Duodenal mucosa (tissue), 2 donors: ENCODE data around the gene TPP2.

Source experiments
- H3K27ac ChIP-seq: one replicate; pipeline ENCODE4 v1.7.0; 2013; ENCODE audit warnings: low read depth, low read length
- H3K27me3 ChIP-seq, 2 donors: one replicate each; pipeline ENCODE4 v1.7.0; 2013; ENCODE audit warnings: low read length in 2 of 2, control low read depth in 1 of 2; ENCODE audit not compliant: insufficient read depth in 2 of 2, control insufficient read depth in 1 of 2
- H3K36me3 ChIP-seq, 2 donors: one replicate each; pipeline ENCODE4 v1.7.0; 2013; ENCODE audit warnings: low read length in 2 of 2, control low read depth in 1 of 2; ENCODE audit not compliant: insufficient read depth in 2 of 2, control insufficient read depth in 1 of 2
- H3K4me1 ChIP-seq, 2 donors: one replicate each; pipeline ENCODE4 v1.7.0; 2013; ENCODE audit warnings: low read length in 2 of 2, control low read depth in 1 of 2; ENCODE audit not compliant: insufficient read depth in 2 of 2, control insufficient read depth in 1 of 2
- H3K4me3 ChIP-seq, 2 donors: one replicate each; pipeline ENCODE4 v1.7.0; 2013; ENCODE audit warnings: low read length in 2 of 2, low read depth in 1 of 2
- H3K9ac ChIP-seq, 2 donors: one replicate each; pipeline ENCODE4 v1.7.0; 2013; ENCODE audit warnings: low read length in 2 of 2, low read depth in 1 of 2
- H3K9me3 ChIP-seq, 2 donors: one replicate each; pipeline ENCODE4 v1.7.0; 2013; ENCODE audit warnings: low read length in 2 of 2, control low read depth in 1 of 2; ENCODE audit not compliant: control insufficient read depth in 1 of 2

Gene TPP2

GRCh38 chr13:102617697-102618350, 21.0 kb downstream of the TPP2 start:
- Histone ChIP-seq H3K36me3 (peaks cover 31 to 63% of the 10 kb centered on the region in 2 donors), H3K4me3 (no peak overlapping the region), H3K27me3 (no peaks in the 10 kb centered on the region), H3K9me3 (no peaks in the 10 kb centered on the region), H3K9ac (no peak overlapping the region), H3K4me1 (no peaks in the 10 kb centered on the region), H3K27ac (no peak overlapping the region)

- Histone ChIP-seq H3K27ac (no peak overlapping the region), H3K4me1 (no peaks in the 10 kb centered on the region), H3K36me3 (peaks cover 28 to 70% of the 10 kb centered on the region in 2 donors), H3K27me3 (no peaks in the 10 kb centered on the region), H3K9ac (no peak overlapping the region), H3K9me3 (no peaks in the 10 kb centered on the region), H3K4me3 (no peak overlapping the region)
Measured at GRCh38 chr13:102620516-102620915, 23.7 kb downstream of the TPP2 start.

GRCh38 chr13:102626928-102627327, 30.1 kb downstream of the TPP2 start:
- Histone ChIP-seq H3K36me3 (peaks cover 25 to 63% of the 10 kb centered on the region in 2 donors), H3K9ac (no peak overlapping the region), H3K9me3 (no peaks in the 10 kb centered on the region), H3K4me1 (no peaks in the 10 kb centered on the region), H3K4me3 (no peak overlapping the region), H3K27ac (no peak overlapping the region), H3K27me3 (no peaks in the 10 kb centered on the region)

- peaks cover 27 to 65% of the 10 kb centered on the region in 2 donors for H3K36me3 ChIP-seq
Measured at GRCh38 chr13:102628559-102628958, 31.8 kb downstream of the TPP2 start.

GRCh38 chr13:102631198-102631597, 34.4 kb downstream of the TPP2 start:
- H3K9me3 ChIP-seq: no peaks in the 10 kb centered on the region
- no peak overlapping the region for H3K27ac ChIP-seq
- no peaks in the 10 kb centered on the region for H3K27me3 ChIP-seq
- H3K4me3 ChIP-seq: no peak overlapping the region
- H3K4me1 ChIP-seq: no peaks in the 10 kb centered on the region
- H3K36me3 ChIP-seq: peaks cover 39 to 77% of the 10 kb centered on the region in 2 donors
- no peak overlapping the region for H3K9ac ChIP-seq

More at GRCh38 chr13:102628559-102628958, 31.8 kb downstream of the TPP2 start:
- Histone ChIP-seq H3K9ac (no peak overlapping the region), H3K9me3 (no peaks in the 10 kb centered on the region), H3K27ac (no peak overlapping the region), H3K4me1 (no peaks in the 10 kb centered on the region), H3K27me3 (no peaks in the 10 kb centered on the region), H3K4me3 (no peak overlapping the region)

GRCh38 chr13:102638741-102639140, 42.0 kb downstream of the TPP2 start:
- Histone ChIP-seq H3K27ac (no peak overlapping the region), H3K4me3 (no peak overlapping the region), H3K27me3 (no peaks in the 10 kb centered on the region), H3K9ac (no peak overlapping the region), H3K36me3 (peaks cover 34 to 90% of the 10 kb centered on the region in 2 donors), H3K4me1 (no peaks in the 10 kb centered on the region), H3K9me3 (no peaks in the 10 kb centered on the region)

GRCh38 chr13:102642029-102642428, 45.2 kb downstream of the TPP2 start:
- Histone ChIP-seq H3K36me3 (peaks cover 31 to 86% of the 10 kb centered on the region in 2 donors), H3K4me1 (no peaks in the 10 kb centered on the region), H3K9me3 (no peaks in the 10 kb centered on the region), H3K4me3 (no peak overlapping the region), H3K27me3 (no peaks in the 10 kb centered on the region), H3K27ac (no peak overlapping the region), H3K9ac (no peak overlapping the region)

GRCh38 chr13:102642475-102642874, 45.7 kb downstream of the TPP2 start:
- Histone ChIP-seq H3K9me3 (no peaks in the 10 kb centered on the region), H3K27ac (no peak overlapping the region), H3K27me3 (no peaks in the 10 kb centered on the region), H3K9ac (no peak overlapping the region), H3K36me3 (peaks cover 33 to 86% of the 10 kb centered on the region in 2 donors), H3K4me1 (no peaks in the 10 kb centered on the region), H3K4me3 (no peak overlapping the region)

GRCh38 chr13:102643656-102644055, 46.9 kb downstream of the TPP2 start:
- peaks cover 26 to 86% of the 10 kb centered on the region in 2 donors for H3K36me3 ChIP-seq
- H3K9ac ChIP-seq: no peak overlapping the region
- H3K4me1 ChIP-seq: no peaks in the 10 kb centered on the region
- no peak overlapping the region for H3K4me3 ChIP-seq
- no peaks in the 10 kb centered on the region for H3K27me3 ChIP-seq
- no peaks in the 10 kb centered on the region for H3K9me3 ChIP-seq
- no peak overlapping the region for H3K27ac ChIP-seq

- Histone ChIP-seq H3K9me3 (no peaks in the 10 kb centered on the region), H3K27ac (no peak overlapping the region), H3K36me3 (peaks cover 31 to 89% of the 10 kb centered on the region in 2 donors), H3K4me3 (no peak overlapping the region), H3K4me1 (no peaks in the 10 kb centered on the region), H3K27me3 (no peaks in the 10 kb centered on the region), H3K9ac (no peak overlapping the region)
Measured at GRCh38 chr13:102645701-102646100, 48.9 kb downstream of the TPP2 start.
